Psoas muscle (tissue), 8 donors: ENCODE results near the gene EPN1. TPM values are rescaled to one million over a fixed set of nuclear protein-coding genes. Genes with fewer than 3 reads are reported as not detected.

Experiments used
- ATAC-seq, 4 donors: fragments of 200-7000 bp; cut with Tn5 transposase; one replicate each; pipeline ENCODE4 v1.9.1; 2020; ENCODE audit warnings: moderate library complexity in 3 of 4, mild to moderate bottlenecking in 2 of 4
- DNase-seq, 2 donors: peaks; one replicate each; pipeline ENCODE4 v3.0.0-alpha.2; 2020
- H3K27ac ChIP-seq: fragments of 200-600 bp; one replicate; pipeline ENCODE4 v1.8.0; 2022
- H3K27me3 ChIP-seq, 3 donors: fragments of 200-600 bp in 1 of 3; one replicate each; pipeline versions ENCODE4 v1.6.1 to v1.8.0; 2013 to 2022; ENCODE audit warnings: low read length in 2 of 3, mild to moderate bottlenecking in 2 of 3, moderate library complexity in 1 of 3; ENCODE audit not compliant: insufficient read depth in 3 of 3
- H3K36me3 ChIP-seq, 2 donors: fragments of 200-600 bp in 1 of 2; one replicate each; pipeline versions ENCODE4 v1.6.1 to v1.8.0; 2013 to 2022; ENCODE audit warnings: low read depth in 1 of 2, mild to moderate bottlenecking in 1 of 2, moderate library complexity in 1 of 2; ENCODE audit not compliant: insufficient read depth in 1 of 2
- H3K4me1 ChIP-seq: fragments of 200-600 bp; one replicate; pipeline ENCODE4 v1.8.0; 2022
- H3K4me3 ChIP-seq: fragments of 200-600 bp; one replicate; pipeline ENCODE4 v1.8.0; 2022; ENCODE audit warnings: mild to moderate bottlenecking
- H3K9me3 ChIP-seq: fragments of 200-600 bp; one replicate; pipeline ENCODE4 v1.8.0; 2022
- CTCF ChIP-seq: fragments of 200-600 bp; IDR thresholded peaks from one replicate; pipeline ENCODE4 v1.8.0; 2022; ENCODE audit warnings: antibody characterized with exemption
- WGBS, 3 donors: extraction: QIAGEN DNeasy Blood & Tissue Kit; methylation state at CpG; one replicate each; pipeline versions ENCODE4 v1.1.6 to v1.1.7; 2013; 5-methylcytosine and 5-hydroxymethylcytosine counted together
- intact Hi-C, 2 donors: fragments of 100-400 bp; cut with DNase I; formaldehyde crosslinking; loops; one replicate each; pipeline versions ENCODE4 v1.11.0 to v1.14.2; 2022
- polyA plus RNA-seq, 3 donors: library from polyadenylated mRNA; stranded (reverse); fragments of 200-250 nt; gene quantifications; one replicate each; pipeline ENCODE4 v1.2.3, GENCODE V29; 2013
- total RNA-seq, 4 donors: library from RNA; stranded (reverse); fragmentation: NEBNext Ultra II Directional in 2 of 4; extraction: Animal tissue kit (Norgen Biotek cat#: 25700) in 2 of 4; gene quantifications; one replicate each; pipeline versions ENCODE4 v1.2.1 to v1.2.4, GENCODE V29; 2021 to 2023
- donor health status: healthy with polysubstance abuse.
- donor health status: DM: no; HTN: no; CAD: no; lungs with moderate emphysema.
- donor health status: Bipolar disorder and iron deficiency.
- donor health status: healthy.
- donor health status: DM: yes; HTN: yes; CAD: no.
- donor health status: DM: no; HTN: no; CAD: no.
- donor health status: DM: no; HTN: no; CAD: no.
- donor health status: DM: yes; HTN: yes; CAD: no.

Gene EPN1
- total and polyA plus RNA-seq, 7 donors, result 113 to 211 (median 126) TPM

GRCh38 chr19:55683449-55684261, 8.6 kb downstream of the EPN1 start:
- H3K27ac ChIP-seq, result no peak overlapping the region
- H3K4me3 ChIP-seq, result no peak overlapping the region
- DNase-seq (peak in 1 of 2 donors; percentile 2), ATAC-seq (no peak)
- no peaks in the 10 kb centered on the region for H3K9me3 ChIP-seq
- no peaks in the 10 kb centered on the region for H3K27me3 ChIP-seq
- WGBS, 3 donors, result 90 to 92% (median 90%) methylated on average over 22 of the region's 22 CpGs
- no peaks in the 10 kb centered on the region for H3K4me1 ChIP-seq
- no peak for TF ChIP-seq CTCF
- intact Hi-C loops, result no loop called here
- peaks cover 6 to 83% of the 10 kb centered on the region in 2 donors for H3K36me3 ChIP-seq

GRCh38 chr19:55684946-55685681, 10.1 kb downstream of the EPN1 start:
- intact Hi-C loops, result no loop called here
- no peaks in the 10 kb centered on the region for H3K4me1 ChIP-seq
- no peak for TF ChIP-seq CTCF
- H3K9me3 ChIP-seq, result no peaks in the 10 kb centered on the region
- H3K4me3 ChIP-seq, result no peak overlapping the region
- DNase-seq (peak; percentile 10 to 45), ATAC-seq (no peak)
- H3K27ac ChIP-seq, result no peak overlapping the region
- 91 to 94% (median 93%) methylated on average over 60 of the region's 60 CpGs for WGBS, 3 donors
- peaks cover 6 to 83% of the 10 kb centered on the region in 2 donors for H3K36me3 ChIP-seq
- H3K27me3 ChIP-seq, result no peaks in the 10 kb centered on the region

- ATAC-seq, result no peak
- H3K9me3 ChIP-seq, result no peaks in the 10 kb centered on the region
- peak in 1 of 2 donors; percentile 23 for DNase-seq
- no peaks in the 10 kb centered on the region for H3K27me3 ChIP-seq
- intact Hi-C loops, result no loop called here
- H3K27ac ChIP-seq, result no peak overlapping the region
- H3K4me3 ChIP-seq, result no peak overlapping the region
- no peaks in the 10 kb centered on the region for H3K4me1 ChIP-seq
- no peak for TF ChIP-seq CTCF
- H3K36me3 ChIP-seq, result peaks cover 5 to 83% of the 10 kb centered on the region in 2 donors
- 89 to 93% (median 92%) methylated on average over 6 of the region's 6 CpGs for WGBS, 3 donors
Observed at GRCh38 chr19:55685776-55686175, 10.8 kb downstream of the EPN1 start.

GRCh38 chr19:55686311-55687050, 11.5 kb downstream of the EPN1 start:
- intact Hi-C loops, result no loop called here
- Histone ChIP-seq H3K27ac (no peak overlapping the region), H3K4me1 (no peaks in the 10 kb centered on the region), H3K27me3 (no peaks in the 10 kb centered on the region), H3K36me3 (peaks cover 0 to 83% of the 10 kb centered on the region in 2 donors), H3K9me3 (no peaks in the 10 kb centered on the region), H3K4me3 (no peak overlapping the region)
- no peak for TF ChIP-seq CTCF
- ATAC-seq, result no peak
- peak in 1 of 2 donors; percentile 39 for DNase-seq
- WGBS, 3 donors, result 85 to 88% (median 86%) methylated on average over 27 to 29 of the region's 29 CpGs
